OCI-LY7 (cell line): ENCODE data around the gene MUC7. TPM values are rescaled to one million over a fixed set of nuclear protein-coding genes. Genes with fewer than 3 reads are reported as not detected.

Experiments used
- BruUV-seq: library from RNA; stranded (reverse); fragments of 400-500 nt; replicated peaks from 2 replicates; lab custom pipeline; 2021; lab: Mats Ljungman, UMichigan
- CTCF ChIA-PET: fragments of 300-600 bp; sonication (Branson Sonifier 250); formaldehyde crosslinking; loops from one replicate; lab custom pipeline; 2022; ENCODE audit warnings: antibody characterized with exemption; ENCODE audit not compliant: unreplicated experiment; lab: Charles Lee
- POLR2A ChIA-PET: fragments of 300-600 bp; sonication (Branson Sonifier 250); formaldehyde crosslinking; loops from one replicate; lab custom pipeline; 2022; ENCODE audit warnings: antibody characterized with exemption; lab: Charles Lee
- DNase-seq: peaks from one replicate; pipeline ENCODE4 v3.0.0-alpha.2; 2015; ENCODE audit warnings: low spot score
- H2AFZ ChIP-seq: fragments of 200-600 bp; sonication (generic), shearing (Covaris generic); 2 replicates; pipeline ENCODE4 v1.6.1; 2014; ENCODE audit warnings: mild to moderate bottlenecking, antibody characterized with exemption, low read length, moderate library complexity
- H3K27ac ChIP-seq: fragments of 200-600 bp; sonication (generic); 2 replicates; pipeline ENCODE4 v1.5.1; 2014; ENCODE audit warnings: mixed run types, low read depth, mild to moderate bottlenecking, moderate library complexity, low read length, inconsistent platforms; ENCODE audit not compliant: poor library complexity, severe bottlenecking
- H3K36me3 ChIP-seq: fragments of 200-600 bp; sonication (generic); 2 replicates; pipeline ENCODE4 v1.6.1; 2014; ENCODE audit warnings: mild to moderate bottlenecking, antibody characterized with exemption, low read length, moderate library complexity, mixed read lengths; ENCODE audit not compliant: insufficient read depth
- H3K4me1 ChIP-seq: fragments of 200-600 bp; sonication (generic); 2 replicates; pipeline ENCODE4 v1.5.1; 2014; ENCODE audit warnings: mild to moderate bottlenecking, low read length; ENCODE audit not compliant: insufficient read depth, poor library complexity, severe bottlenecking
- H3K4me2 ChIP-seq: fragments of 200-600 bp; sonication (generic); 2 replicates; pipeline ENCODE4 v1.6.1; 2014; ENCODE audit warnings: mild to moderate bottlenecking, low read length
- H3K4me3 ChIP-seq: fragments of 200-600 bp; sonication (generic); 2 replicates; pipeline ENCODE4 v1.5.1; 2014; ENCODE audit warnings: mild to moderate bottlenecking, low read depth, low read length; ENCODE audit not compliant: poor library complexity, severe bottlenecking
- H3K79me2 ChIP-seq: fragments of 200-600 bp; sonication (generic); 2 replicates; pipeline ENCODE4 v1.6.1; 2016; ENCODE audit warnings: low read depth, mild to moderate bottlenecking, low read length, moderate library complexity, mixed read lengths; ENCODE audit not compliant: insufficient read depth
- H3K9me2 ChIP-seq: fragments of 200-600 bp; sonication (generic); 2 replicates; pipeline ENCODE4 v1.6.1; 2016; ENCODE audit warnings: mild to moderate bottlenecking, low read length, mixed read lengths; ENCODE audit not compliant: insufficient read depth
- H3K9me3 ChIP-seq: fragments of 200-600 bp; sonication (generic); 2 replicates; pipeline ENCODE4 v1.6.1; 2014; ENCODE audit warnings: mild to moderate bottlenecking, mixed run types, low read length, mixed read lengths
- H4K20me1 ChIP-seq: fragments of 200-600 bp; sonication (generic); 2 replicates; pipeline ENCODE4 v1.6.1; 2014; ENCODE audit warnings: mild to moderate bottlenecking, antibody characterized with exemption, low read length, moderate library complexity, mixed read lengths; ENCODE audit not compliant: insufficient read depth
- CTCF ChIP-seq: fragments of 200-600 bp; sonication (generic); conservative IDR thresholded peaks from 2 replicates; pipeline ENCODE4 v1.5.1; 2014; ENCODE audit warnings: mild to moderate bottlenecking, antibody characterized with exemption, low read length, moderate library complexity, mixed read lengths
- EZH2phosphoT487 ChIP-seq: fragments of 200-600 bp; sonication (generic); IDR thresholded peaks from 2 replicates; pipeline ENCODE4 v1.6.1; 2018; ENCODE audit warnings: low read depth, borderline replicate concordance, mild to moderate bottlenecking, mixed run types, antibody characterized with exemption, low read length, moderate library complexity, mixed read lengths
- intact Hi-C: fragments of 100-400 bp; cut with micrococcal nuclease; formaldehyde crosslinking; loops from one replicate; pipeline ENCODE4 v1.10.0; 2022; ENCODE audit not compliant: unreplicated experiment
- total RNA-seq, 2 experiments: library from RNA; depleted of rRNA in 1 of 2; stranded (reverse); fragments of >200 nt in 1 of 2; shearing (Covaris generic) in 1 of 2; gene quantifications; 2 replicates each; pipeline ENCODE4 v1.2.3, GENCODE V29; 2014 to 2022

The MUC7 gene
- total RNA-seq, 2 experiments from 2014 or later: not detected

- ChIA-PET CTCF (no interaction called here), POLR2A (interaction anchor here (0.6 to 0.7 kb wide), 2 partner anchors 13 to 1808 kb away, joined by 3 to 4 read pairs; no protein-coding TSS in a partner anchor)
- BruUV-seq: no TSS peak
- Histone ChIP-seq H4K20me1 (no peaks in the 10 kb centered on the region), H3K4me2 (no peak overlapping the region), H3K9me3 (no peaks in the 10 kb centered on the region), H3K79me2 (no peaks in the 10 kb centered on the region), H3K4me1 (no peaks in the 10 kb centered on the region), H2AFZ (no peak overlapping the region), H3K9me2 (no peaks in the 10 kb centered on the region), H3K36me3 (no peaks in the 10 kb centered on the region), H3K4me3 (no peak overlapping the region), H3K27ac (no peak overlapping the region)
- intact Hi-C loops: no loop called here
- TF ChIP-seq EZH2phosphoT487 (no peak), CTCF (no peak)
- no peak for DNase-seq
These were observed 46.7 kb downstream of the MUC7 start for GRCh38 chr4:70518716-70519115.

DNA sequence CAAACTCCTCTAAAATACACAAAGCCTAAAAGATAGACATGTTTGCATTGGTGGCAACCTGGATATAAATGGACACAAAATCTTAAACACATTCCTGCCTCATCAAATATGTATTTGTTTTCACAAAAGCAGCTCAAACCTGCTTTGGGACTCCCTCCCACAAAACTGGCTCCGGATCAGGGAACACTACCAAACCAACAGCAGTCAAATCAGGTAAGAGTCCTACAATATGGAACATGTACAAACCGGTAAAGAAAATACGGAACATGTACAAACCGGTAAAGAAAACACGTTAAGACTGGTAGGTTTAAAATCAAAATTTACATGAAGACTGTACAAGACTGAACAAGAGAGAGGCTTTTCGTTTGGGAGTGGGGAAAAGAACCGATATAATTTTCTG, 50.6 kb downstream of the MUC7 start:
- no peak overlapping the region for H3K27ac ChIP-seq
- H3K4me2 ChIP-seq: no peak overlapping the region
- H3K4me1 ChIP-seq: no peaks in the 10 kb centered on the region
- no peaks in the 10 kb centered on the region for H4K20me1 ChIP-seq
- DNase-seq: no peak
- CTCF ChIA-PET: no interaction called here
- H3K9me2 ChIP-seq: no peaks in the 10 kb centered on the region
- no peak overlapping the region for H2AFZ ChIP-seq
- H3K36me3 ChIP-seq: no peaks in the 10 kb centered on the region
- no TSS peak for BruUV-seq
- H3K79me2 ChIP-seq: no peaks in the 10 kb centered on the region
- TF ChIP-seq CTCF (no peak), EZH2phosphoT487 (no peak)
- POLR2A ChIA-PET: interaction anchor here (0.6 to 0.7 kb wide), 2 partner anchors 794 to 1832 kb away, joined by 3 read pairs; no protein-coding TSS in a partner anchor
- no peaks in the 10 kb centered on the region for H3K9me3 ChIP-seq
- no peak overlapping the region for H3K4me3 ChIP-seq
- intact Hi-C loops: no loop called here

DNA sequence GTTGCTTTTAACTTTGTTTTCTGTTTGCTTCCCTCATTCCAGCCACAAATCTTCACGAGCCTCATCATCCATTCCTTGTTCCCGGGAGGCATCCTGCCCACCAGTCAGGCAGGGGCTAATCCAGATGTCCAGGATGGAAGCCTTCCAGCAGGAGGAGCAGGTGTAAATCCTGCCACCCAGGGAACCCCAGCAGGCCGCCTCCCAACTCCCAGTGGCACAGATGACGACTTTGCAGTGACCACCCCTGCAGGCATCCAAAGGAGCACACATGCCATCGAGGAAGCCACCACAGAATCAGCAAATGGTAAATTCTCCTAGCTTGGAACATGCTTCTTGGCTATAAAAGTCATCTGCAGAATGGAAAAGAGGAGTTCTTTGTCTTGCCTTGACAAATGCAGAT, 59.0 kb downstream of the MUC7 start:
- Histone ChIP-seq H3K36me3 (no peaks in the 10 kb centered on the region), H3K9me2 (no peaks in the 10 kb centered on the region), H2AFZ (no peak overlapping the region), H3K4me1 (no peaks in the 10 kb centered on the region), H3K79me2 (no peaks in the 10 kb centered on the region), H3K4me2 (no peak overlapping the region), H3K27ac (no peak overlapping the region), H3K9me3 (no peaks in the 10 kb centered on the region), H3K4me3 (no peak overlapping the region), H4K20me1 (no peaks in the 10 kb centered on the region)
- DNase-seq: no peak
- TF ChIP-seq EZH2phosphoT487 (no peak), CTCF (no peak)
- ChIA-PET CTCF (no interaction called here), POLR2A (interaction anchor here (0.6 kb wide), 1 partner anchor 142 kb away, joined by 3 read pairs; no protein-coding TSS in a partner anchor)
- intact Hi-C loops: no loop called here
- BruUV-seq: no TSS peak
